HG03342 (cell line): ENCODE measurements around the gene SIMC1.

ENCODE experiments used
- ATAC-seq: cut with Tn5 transposase; IDR thresholded peaks from one replicate; pipeline ENCODE4 v1.9.1; 2021; ENCODE audit warnings: mild to moderate bottlenecking, moderate library complexity; ENCODE audit not compliant: unreplicated experiment

Gene SIMC1

GRCh38 chr5:176387384-176387925, 149.2 kb downstream of the SIMC1 start:
- no peak for ATAC-seq

- no peak for ATAC-seq
Measured at GRCh38 chr5:176388003-176388443, 149.8 kb downstream of the SIMC1 start.

- ATAC-seq, result peak; percentile 82
Measured at GRCh38 chr5:176388444-176389134, 150.4 kb downstream of the SIMC1 start, which contains the start of the genes HIGD2A and NOP16. Gene HIGD2A (plus strand): TSS chr5:176388751. CDS start chr5:176388820, 69 bp downstream. Gene NOP16 (minus strand): TSS chr5:176388598. CDS start chr5:176388539, 59 bp downstream.

DNA sequence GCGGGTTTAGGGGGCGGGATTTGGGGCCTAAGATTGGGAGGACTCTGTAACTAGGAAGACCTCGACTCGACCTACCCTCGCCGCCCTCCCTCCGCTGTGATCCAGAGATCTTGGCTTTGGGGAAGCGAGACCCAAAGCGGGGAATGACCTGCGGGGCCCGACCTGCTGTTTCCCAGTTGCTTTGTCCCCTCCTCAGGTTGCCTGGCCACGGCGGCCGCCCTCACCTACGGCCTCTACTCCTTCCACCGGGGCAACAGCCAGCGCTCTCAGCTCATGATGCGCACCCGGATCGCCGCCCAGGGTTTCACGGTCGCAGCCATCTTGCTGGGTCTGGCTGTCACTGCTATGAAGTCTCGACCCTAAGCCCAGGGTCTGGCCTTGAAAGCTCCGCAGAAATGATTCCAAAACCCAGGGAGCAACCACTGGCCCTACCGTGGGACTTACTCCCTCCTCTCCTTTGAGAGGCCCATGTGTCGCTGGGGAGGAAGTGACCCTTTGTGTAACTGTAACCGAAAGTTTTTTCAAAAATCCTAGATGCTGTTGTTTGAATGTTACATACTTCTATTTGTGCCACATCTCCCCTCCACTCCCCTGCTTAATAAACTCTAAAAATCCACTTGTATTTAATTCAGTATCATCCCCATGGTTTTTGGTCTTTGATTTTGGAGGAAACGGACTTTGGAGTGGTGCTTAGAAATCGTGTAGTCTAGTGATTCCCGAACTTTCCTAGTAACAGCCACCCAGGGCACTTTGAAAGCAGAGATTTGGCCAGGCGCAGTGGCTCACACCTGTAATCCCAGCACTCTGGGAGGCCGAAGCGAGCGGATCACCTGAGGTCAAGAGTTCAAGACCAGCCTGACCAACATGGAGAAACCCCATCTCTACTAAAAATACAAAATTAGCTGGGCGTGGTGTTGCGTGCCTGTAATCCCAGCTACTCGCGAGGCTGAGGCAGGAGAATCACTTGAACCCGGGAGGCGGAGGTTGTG, 151.2 kb downstream of the SIMC1 start:
- ATAC-seq, result peak; percentile 30

- ATAC-seq, result no peak
Measured at GRCh38 chr5:176391479-176391878, 153.3 kb downstream of the SIMC1 start.

DNA sequence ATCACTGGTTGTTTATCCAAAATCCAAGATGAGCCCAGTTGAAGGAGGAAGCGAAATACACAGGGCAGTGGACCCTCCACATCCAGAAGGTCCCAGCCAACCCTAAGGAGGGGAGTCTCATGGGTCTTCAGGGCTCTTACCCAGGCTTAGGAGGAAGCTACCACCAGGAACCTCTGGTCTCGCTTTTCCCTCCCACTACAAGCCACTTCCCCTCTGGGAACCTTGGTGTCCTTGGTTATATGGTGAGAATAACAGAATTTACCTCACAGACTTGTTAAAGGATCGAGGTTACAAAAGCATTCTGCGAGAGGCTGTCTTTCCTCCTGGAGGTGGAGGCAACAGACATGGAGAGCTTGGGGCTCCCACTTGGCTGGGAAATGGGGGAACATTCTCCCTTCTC, 153.8 kb downstream of the SIMC1 start:
- ATAC-seq, result no peak

DNA sequence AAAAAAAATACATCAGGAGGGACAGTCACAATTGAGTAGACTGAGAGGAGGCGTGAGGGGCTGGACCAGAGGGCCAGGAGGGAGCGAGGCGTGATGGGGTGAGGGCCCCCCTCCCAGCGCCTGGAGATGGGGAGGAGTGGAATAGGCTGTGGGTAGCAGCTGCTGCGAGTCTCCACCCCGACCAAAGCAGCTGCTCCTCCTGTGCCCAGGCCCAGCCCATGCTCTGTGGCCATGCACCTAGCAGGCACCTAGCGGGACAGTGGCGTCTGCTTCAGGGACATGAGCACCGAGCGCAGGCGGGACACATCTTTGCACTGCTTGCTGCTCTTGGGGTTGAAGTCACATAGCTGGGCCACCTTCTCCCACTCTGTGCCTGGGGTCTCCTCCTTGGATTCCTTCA, 154.3 kb downstream of the SIMC1 start:
- ATAC-seq, result no peak

- no peak for ATAC-seq
Measured at GRCh38 chr5:176394096-176394495, 155.9 kb downstream of the SIMC1 start.

DNA sequence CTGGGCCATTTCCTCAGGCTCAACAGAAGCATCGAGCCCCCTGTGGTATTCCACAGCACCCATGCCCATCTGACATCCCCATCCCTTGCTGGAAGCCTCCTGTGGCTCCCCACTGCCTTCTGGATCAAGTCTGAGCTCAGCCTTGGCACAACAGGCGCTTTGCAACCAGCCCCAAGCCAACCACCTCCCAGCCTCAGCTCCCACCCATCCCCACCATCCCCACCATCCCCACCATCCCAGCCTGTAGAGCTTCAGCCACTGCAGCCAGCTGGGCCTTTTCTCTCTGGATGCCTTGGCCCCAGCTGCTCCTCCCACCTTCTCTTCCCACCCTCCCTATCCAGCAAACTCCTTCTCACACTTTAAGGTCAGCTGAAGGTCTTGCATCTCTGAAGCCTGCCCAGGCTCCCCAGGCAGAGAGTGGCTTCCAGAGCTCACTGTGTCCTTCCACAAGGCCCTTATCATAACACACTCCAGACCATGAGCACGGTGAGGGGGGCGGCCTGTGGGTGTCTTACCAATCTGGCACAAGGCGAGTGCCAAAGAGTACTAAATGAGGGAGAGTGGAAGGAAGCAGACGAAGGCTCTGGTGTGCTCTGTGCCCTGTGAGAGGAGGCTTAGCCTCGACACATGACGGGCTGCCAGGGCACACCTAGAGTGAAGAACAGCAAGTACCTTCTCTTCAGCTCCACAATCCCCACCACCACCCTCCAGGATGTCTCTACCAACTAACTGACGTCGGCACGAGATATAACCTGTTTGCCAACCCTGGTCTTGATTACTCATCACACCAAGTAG, 156.9 kb downstream of the SIMC1 start:
- ATAC-seq, result no peak
